Spleen (tissue), 7 donors: ENCODE data around the gene URB1.
"Not testable (repeated sequence)": the region's sequence is repeated elsewhere in the genome, so short reads cannot be mapped to it uniquely, and the experiment has no call there.

Experiments used
- POLR2A ChIP-seq, 3 donors: fragments of 450-650 bp; IDR thresholded peaks; one replicate each; pipeline ENCODE4 v1.5.1; 2017; ENCODE audit warnings: antibody characterized with exemption in 3 of 3, mild to moderate bottlenecking in 1 of 3
- POLR2AphosphoS5 ChIP-seq, 3 donors: sonication (generic); formaldehyde crosslinking; IDR thresholded peaks; one replicate each; pipeline ENCODE4 v1.5.1; 2017; ENCODE audit warnings: antibody characterized with exemption in 3 of 3
- TF ChIP-seq, protein P1 (sequence below), 11 experiments: fragments of 200-600 bp in 7 of 11; fragments of 450-650 bp in 4 of 11; sonication (generic) in 4 of 11; IDR thresholded peaks in 8 of 11; conservative IDR thresholded peaks in 3 of 11; 1 replicate in 7 of 11; 2 replicates in 4 of 11; pipeline versions ENCODE4 v1.4.0 to v1.8.0; 2016 to 2021; ENCODE audit warnings: antibody characterized with exemption in 11 of 11, inconsistent platforms in 4 of 11, mild to moderate bottlenecking in 1 of 11
- donor health status: DM: no; HTN: no; CAD: no; lungs with moderate emphysema.
- donor health status: DM: no; HTN: no; CAD: no.
- donor health status: DM: no; HTN: no; CAD: no.

GRCh38 chr21:32310976-32311375 lies 81.8 kb downstream of the URB1 start:
- TF ChIP-seq POLR2A, POLR2AphosphoS5 (IDR thresholded peaks at IDR 0.05): not testable (repeated sequence)
- TF ChIP-seq, protein P1, sequence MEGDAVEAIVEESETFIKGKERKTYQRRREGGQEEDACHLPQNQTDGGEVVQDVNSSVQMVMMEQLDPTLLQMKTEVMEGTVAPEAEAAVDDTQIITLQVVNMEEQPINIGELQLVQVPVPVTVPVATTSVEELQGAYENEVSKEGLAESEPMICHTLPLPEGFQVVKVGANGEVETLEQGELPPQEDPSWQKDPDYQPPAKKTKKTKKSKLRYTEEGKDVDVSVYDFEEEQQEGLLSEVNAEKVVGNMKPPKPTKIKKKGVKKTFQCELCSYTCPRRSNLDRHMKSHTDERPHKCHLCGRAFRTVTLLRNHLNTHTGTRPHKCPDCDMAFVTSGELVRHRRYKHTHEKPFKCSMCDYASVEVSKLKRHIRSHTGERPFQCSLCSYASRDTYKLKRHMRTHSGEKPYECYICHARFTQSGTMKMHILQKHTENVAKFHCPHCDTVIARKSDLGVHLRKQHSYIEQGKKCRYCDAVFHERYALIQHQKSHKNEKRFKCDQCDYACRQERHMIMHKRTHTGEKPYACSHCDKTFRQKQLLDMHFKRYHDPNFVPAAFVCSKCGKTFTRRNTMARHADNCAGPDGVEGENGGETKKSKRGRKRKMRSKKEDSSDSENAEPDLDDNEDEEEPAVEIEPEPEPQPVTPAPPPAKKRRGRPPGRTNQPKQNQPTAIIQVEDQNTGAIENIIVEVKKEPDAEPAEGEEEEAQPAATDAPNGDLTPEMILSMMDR (IDR thresholded peaks at IDR 0.05 in 8 of 11, conservative IDR thresholded peaks at IDR 0.05 in 3 of 11): not testable (repeated sequence)
